HG03139 (cell line): ENCODE results near the gene EGFR.
"Not testable (repeated sequence)": the region's sequence is repeated elsewhere in the genome, so short reads cannot be mapped to it uniquely, and the experiment has no call there.

Source experiments
- ATAC-seq: cut with Tn5 transposase; IDR thresholded peaks from one replicate; pipeline ENCODE4 v1.9.1; 2021; ENCODE audit not compliant: unreplicated experiment

EGFR gene

GRCh38 chr7:55164527-55164926 is 145.7 kb downstream of the EGFR start:
- no peak for ATAC-seq

DNA sequence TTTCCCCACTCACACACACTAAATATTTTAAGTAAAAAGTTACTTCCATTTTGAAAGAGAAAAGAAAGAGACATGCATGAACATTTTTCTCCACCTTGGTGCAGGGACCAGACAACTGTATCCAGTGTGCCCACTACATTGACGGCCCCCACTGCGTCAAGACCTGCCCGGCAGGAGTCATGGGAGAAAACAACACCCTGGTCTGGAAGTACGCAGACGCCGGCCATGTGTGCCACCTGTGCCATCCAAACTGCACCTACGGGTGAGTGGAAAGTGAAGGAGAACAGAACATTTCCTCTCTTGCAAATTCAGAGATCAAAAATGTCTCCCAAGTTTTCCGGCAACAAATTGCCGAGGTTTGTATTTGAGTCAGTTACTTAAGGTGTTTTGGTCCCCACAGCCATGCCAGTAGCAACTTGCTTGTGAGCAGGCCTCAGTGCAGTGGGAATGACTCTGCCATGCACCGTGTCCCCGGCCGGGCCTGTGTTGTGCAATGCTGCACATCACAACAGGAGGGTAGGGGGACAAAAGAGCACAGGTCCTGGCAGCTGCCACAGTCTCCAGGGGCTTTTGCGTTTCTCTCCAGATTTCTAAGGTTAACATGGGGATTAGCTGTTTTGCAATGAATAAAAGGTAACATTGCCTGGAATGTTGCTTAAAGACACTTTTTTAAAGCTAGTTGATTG is 146.5 kb downstream of the EGFR start:
- ATAC-seq = no peak

DNA sequence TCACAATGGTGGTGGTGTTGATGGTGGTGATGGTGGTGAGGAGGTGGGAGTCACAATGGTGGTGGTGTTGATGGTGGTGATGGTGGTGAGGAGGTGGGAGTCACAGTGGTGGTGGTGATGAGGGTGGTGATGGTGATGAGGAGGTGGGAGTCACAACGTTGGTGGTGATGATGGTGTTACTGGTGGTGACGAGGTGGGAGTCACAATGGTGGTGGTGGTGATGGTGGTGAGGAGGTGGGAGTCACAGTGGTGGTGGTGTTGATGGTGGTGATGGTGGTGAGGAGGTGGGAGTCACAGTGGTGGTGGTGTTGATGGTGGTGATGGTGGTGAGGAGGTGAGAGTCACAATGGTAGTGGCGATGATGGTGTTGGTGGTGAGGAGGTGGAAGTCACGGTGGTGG is 148.5 kb downstream of the EGFR start:
- ATAC-seq = not testable (repeated sequence)

GRCh38 chr7:55170335-55171069 is 151.7 kb downstream of the EGFR start:
- no peak for ATAC-seq

GRCh38 chr7:55171157-55171556 is 152.3 kb downstream of the EGFR start:
- ATAC-seq = no peak

- ATAC-seq = no peak
Observed at GRCh38 chr7:55172161-55172560, 153.3 kb downstream of the EGFR start.

DNA sequence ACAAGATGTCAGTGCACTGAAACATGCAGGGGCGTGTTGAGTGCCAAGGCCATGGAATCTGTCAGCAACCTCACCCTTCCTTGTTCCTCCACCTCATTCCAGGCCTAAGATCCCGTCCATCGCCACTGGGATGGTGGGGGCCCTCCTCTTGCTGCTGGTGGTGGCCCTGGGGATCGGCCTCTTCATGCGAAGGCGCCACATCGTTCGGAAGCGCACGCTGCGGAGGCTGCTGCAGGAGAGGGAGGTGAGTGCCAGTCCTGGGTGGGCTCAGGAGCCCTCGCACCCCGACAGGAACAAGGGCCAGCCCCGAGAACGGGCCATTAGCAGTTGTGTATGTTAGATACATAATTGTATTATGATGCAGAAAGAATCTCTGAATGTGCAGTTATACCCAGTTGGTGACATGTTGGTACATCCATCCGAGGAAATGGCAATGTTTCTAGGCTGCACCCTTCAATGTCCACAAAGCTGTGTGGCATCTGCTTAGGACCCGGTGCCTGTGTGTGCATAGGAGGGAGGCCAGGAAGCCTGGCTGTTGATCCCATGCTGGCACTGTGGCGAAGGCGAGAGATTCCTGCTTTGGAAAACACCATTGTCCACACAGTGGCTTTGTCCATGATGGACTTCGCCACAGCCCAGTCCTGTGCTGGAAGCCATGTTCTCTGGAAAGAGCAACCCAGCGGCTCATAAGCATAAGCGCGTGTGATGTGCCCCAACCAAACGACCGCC is 154.2 kb downstream of the EGFR start:
- ATAC-seq = no peak

DNA sequence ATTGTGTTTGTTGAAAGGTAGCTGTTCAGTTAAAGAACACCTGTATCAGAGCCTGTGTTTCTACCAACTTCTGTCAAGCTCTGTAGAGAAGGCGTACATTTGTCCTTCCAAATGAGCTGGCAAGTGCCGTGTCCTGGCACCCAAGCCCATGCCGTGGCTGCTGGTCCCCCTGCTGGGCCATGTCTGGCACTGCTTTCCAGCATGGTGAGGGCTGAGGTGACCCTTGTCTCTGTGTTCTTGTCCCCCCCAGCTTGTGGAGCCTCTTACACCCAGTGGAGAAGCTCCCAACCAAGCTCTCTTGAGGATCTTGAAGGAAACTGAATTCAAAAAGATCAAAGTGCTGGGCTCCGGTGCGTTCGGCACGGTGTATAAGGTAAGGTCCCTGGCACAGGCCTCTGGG is 154.9 kb downstream of the EGFR start:
- ATAC-seq = no peak

DNA sequence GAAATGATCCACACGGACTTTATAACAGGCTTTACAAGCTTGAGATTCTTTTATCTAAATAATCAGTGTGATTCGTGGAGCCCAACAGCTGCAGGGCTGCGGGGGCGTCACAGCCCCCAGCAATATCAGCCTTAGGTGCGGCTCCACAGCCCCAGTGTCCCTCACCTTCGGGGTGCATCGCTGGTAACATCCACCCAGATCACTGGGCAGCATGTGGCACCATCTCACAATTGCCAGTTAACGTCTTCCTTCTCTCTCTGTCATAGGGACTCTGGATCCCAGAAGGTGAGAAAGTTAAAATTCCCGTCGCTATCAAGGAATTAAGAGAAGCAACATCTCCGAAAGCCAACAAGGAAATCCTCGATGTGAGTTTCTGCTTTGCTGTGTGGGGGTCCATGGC is 155.6 kb downstream of the EGFR start:
- ATAC-seq = no peak

DNA sequence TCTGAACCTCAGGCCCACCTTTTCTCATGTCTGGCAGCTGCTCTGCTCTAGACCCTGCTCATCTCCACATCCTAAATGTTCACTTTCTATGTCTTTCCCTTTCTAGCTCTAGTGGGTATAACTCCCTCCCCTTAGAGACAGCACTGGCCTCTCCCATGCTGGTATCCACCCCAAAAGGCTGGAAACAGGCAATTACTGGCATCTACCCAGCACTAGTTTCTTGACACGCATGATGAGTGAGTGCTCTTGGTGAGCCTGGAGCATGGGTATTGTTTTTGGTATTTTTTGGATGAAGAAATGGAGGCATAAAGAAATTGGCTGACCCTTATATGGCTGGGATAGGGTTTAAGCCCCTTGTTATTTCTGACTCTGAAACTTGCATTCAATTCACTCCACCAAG is 156.0 kb downstream of the EGFR start:
- ATAC-seq = no peak

DNA sequence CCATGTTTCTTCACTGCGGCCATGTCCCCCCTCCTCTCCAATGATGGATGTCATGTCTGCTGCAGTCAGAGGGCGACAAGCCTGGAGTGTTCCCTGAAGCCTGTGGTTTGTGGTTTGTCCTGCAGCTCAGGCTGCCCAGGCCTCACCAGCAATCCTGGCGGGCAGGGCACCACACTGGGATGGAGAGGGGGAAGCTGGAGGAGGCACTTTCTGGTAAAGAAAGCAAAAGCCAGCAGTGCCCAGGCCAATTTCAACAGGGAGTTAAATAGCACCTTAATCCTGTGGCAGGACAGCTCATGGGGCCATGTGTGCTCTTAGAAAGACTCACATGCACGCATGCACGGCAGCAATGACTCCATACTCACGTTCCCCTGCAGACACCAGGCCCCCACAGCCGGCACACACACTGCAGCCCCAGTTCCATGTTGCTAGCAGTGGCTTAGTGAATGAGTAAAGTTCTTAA is 158.3 kb downstream of the EGFR start:
- ATAC-seq = no peak

DNA sequence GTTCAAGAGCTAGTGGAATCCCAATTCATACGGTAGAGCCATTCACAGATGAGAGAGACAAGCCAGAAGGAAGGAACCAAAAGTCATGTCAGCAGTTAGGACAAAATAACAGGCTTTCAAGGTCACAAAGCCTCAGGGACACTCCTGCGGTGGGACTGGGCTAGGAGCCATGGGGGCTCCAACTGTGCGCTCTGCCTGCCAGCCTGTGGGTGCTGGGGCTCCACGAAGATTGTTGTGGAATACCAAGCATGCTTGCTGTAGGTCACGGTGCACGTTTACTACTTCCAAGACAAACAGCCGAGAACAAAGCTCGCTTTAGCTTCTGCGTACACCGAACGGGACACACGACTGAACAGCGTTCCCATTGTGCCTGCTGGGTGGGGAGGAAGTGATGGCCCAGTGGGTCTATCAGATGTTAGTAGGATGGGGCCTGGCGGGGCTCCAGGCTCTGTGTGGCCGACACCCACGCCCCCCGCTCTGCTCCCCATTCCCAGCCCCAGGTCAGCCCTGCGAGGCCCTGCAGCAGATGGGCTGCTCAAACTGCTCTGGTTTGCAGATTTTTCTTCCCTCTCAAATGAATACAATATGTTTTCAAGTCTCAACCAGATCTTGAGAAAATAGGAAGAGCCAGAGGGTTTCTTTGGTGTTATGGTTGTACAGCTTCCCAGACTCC is 158.9 kb downstream of the EGFR start:
- ATAC-seq = no peak

GRCh38 chr7:55178292-55178862 is 159.6 kb downstream of the EGFR start:
- no peak for ATAC-seq

- ATAC-seq = no peak
Observed at GRCh38 chr7:55178863-55179773, 160.3 kb downstream of the EGFR start.

GRCh38 chr7:55179931-55180682 is 161.3 kb downstream of the EGFR start:
- ATAC-seq = no peak

- no peak for ATAC-seq
Observed at GRCh38 chr7:55180963-55181542, 162.2 kb downstream of the EGFR start.

- ATAC-seq = no peak
Observed at GRCh38 chr7:55181762-55182161, 162.9 kb downstream of the EGFR start.

GRCh38 chr7:55183897-55184296 is 165.1 kb downstream of the EGFR start:
- no peak for ATAC-seq

DNA sequence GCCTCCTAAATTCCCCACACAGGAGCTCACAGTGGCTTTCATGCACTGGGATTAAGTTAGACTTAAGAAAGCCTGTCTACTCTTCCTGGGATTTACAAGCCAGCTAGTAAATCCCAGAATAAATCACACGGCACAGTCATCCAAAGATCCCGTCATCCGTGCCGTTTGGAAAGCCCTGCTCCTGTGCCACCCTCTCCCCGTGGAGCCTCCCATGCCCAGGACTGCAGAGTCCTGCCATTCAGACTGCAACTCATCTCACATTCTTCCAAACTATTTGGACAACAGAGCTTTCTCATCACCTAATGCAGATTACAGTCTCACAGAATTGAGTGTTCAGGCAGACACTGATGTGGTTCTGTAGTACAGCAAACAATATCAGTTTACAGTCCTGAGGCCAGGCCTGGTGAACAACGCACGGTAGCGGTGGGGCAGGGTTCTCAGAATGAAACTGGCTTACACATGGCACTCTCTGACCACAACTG is 166.5 kb downstream of the EGFR start:
- ATAC-seq = no peak
